22Rv1 (cell line): Measurements from ENCODE around the gene CASK.

Experiments
- CTCF ChIP-seq: fragments of 450-650 bp; IDR thresholded peaks from 2 replicates; pipeline ENCODE4 v1.5.1; 2017; ENCODE audit warnings: mild to moderate bottlenecking
- ZFX ChIP-seq: fragments of 450-650 bp; IDR thresholded peaks from 2 replicates; pipeline ENCODE4 v1.6.1; 2017; ENCODE audit warnings: antibody characterized with exemption, borderline replicate concordance

GRCh38 chrX:41900321-41900720 is 23.0 kb downstream of the CASK start:
- TF ChIP-seq CTCF (no peak), ZFX (no peak)
